ENCODE results near the gene TMOD3.
A peak's percentile ranks its signal among the peaks of the same experiment; 100 is the strongest.
"Not testable (repeated sequence)": the region's sequence is repeated elsewhere in the genome, so short reads cannot be mapped to it uniquely, and the experiment has no call there.

Gene TMOD3

DNA sequence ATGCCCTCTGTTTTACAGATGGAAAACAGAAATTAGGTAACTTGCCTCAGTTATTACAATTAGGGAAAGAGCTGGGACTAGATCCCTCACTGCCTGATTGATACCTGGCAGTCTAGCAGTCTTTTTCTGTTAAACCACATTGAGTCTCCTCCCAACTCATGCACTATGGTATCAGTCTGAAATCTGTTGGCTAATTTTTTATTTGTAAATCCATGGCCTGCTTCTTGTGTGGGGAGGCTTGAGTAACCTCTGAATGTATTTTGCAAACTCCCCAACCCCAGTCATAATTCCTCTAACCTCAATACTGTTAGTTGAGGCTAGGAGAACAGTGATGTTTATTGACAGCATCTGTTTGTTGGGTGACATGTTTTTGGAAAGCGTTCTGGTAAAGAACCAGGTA lies 35.9 kb downstream of the TMOD3 start:
- no peak for DNase-seq

DNA sequence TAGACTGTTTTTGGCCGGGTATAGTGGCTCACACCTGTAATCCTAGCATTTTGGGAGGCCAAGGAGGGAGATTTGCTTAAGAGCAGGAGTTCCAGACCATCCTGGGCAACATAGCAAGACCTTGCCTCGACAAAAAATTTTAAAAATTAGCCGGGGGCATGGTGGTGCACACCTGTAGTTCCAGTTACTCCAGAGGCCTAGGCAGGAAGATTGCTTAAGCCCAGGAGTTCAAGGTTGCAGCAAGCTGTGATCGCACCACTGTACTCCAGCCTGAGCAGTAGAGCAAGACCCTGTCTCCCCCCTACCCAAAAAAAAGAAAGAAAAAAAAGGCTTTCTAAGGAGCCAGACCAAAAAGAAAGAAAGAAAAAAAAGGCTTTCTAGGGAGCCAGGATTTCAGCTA lies 36.7 kb downstream of the TMOD3 start:
- DNase-seq = no peak

DNA sequence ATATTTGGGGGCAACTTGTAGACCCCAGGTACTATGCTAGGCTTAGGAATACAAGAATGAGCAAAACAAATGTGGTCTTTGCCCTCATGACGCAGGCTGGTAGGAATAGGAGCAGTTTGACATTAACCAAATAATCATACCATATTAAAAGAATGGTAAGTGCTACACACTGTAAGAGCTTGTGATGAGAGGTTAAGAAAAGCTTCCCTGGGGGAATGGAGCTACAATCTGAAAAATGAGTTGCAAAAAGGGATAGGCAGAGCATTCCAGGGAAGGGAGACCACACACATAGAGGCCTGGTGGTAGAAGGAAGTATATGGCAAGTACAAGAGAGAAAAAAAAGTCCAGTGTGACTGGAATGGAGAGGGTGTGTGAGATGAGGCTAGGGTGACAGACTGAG lies 37.3 kb downstream of the TMOD3 start:
- no peak for DNase-seq

DNA sequence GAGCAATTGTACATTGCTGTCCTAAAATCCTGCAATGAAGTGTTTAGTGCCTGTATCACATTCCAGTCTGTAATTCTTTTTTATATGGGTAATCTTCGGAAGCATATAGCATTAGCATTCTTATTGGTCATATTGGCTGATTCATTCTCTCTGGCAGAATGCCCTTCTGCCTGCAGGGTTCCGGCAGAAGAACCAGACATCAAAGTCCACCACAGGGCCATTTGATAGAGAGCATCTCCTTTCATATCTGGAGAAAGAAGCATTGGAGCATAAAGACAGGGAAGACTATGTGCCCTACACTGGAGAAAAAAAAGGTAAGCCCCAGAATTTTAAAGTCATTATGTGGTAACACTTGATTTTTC lies 39.6 kb downstream of the TMOD3 start:
- no peak for DNase-seq

DNA sequence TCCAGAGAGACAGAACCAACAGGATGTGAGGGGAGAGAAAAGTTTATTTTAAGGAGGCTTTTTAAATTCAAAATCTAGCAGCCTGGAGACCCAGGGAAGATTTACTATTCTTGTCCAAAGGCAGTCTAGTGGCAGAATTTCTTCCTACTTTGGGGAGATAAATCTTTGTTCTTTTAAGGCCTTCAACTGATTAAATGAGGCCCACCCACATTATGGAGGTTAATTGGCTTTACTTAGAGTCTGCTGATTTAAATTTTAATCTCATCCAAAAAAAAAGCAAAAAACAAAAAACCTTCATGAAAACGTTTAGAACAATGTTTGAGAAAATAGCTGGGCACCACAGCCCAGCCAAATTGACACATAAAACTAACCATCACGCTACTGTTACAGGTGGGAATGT lies 41.3 kb downstream of the TMOD3 start:
- no peak for DNase-seq

DNA sequence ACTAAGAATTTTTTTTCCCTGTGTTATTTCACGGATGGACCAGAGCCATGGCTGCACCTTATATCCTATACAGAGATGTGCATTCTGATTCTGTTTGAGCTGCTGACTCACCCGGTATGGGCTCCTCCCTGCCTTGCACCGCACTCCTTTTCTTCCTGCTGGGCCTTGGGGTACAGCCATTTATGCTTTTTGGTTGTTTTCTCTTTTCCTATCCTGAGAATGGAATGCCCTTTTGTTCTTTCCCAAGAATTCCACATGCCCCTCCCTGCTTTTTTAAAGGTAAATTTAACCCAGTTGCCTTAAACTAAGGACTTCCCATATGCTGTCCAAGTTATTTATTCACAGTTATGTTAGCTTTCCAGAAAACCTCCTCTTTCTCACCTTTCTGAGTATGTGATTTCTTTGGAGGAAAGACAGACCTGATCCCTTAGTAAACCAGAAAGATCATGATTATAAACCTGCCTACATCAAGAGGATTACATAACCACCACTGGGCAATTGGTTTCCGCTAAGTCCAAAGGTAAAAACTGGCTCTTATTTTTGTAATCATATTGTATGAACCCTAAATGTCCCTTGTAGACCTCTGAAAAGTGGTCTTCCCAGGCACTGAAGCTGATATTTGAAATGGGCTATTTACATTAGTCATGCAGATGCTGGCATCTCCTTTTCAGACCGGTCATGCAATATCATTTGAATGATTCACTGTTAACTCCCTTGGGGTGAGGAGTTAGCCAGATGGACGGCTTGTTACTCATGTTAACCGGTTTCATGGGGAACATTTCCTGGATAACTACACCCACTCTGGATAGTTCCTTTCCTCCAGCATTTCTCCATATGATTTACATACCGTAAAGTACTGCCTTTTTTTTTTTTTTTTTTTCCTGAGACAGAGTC lies 45.5 kb downstream of the TMOD3 start:
- no peak for DNase-seq

DNA sequence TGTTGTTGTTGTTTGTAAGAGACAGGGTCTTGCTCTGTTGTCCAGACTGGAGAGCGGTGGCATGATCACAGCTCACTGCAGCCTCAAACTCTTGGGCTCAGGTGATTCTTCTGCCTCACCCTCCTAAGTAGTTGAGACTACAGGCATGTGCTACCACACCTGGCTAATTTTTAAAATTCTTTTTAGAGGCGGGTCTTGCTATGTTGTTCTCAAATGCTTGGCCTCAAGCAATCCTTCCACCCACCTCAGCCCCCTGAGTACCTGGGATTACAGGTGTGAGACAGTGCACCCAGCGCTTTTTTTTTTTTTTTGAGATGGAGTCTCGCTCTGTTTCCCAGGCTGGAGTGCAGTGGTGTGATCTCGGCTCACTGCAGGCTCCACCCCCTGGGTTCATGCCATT lies 46.7 kb downstream of the TMOD3 start:
- no peak for DNase-seq

DNA sequence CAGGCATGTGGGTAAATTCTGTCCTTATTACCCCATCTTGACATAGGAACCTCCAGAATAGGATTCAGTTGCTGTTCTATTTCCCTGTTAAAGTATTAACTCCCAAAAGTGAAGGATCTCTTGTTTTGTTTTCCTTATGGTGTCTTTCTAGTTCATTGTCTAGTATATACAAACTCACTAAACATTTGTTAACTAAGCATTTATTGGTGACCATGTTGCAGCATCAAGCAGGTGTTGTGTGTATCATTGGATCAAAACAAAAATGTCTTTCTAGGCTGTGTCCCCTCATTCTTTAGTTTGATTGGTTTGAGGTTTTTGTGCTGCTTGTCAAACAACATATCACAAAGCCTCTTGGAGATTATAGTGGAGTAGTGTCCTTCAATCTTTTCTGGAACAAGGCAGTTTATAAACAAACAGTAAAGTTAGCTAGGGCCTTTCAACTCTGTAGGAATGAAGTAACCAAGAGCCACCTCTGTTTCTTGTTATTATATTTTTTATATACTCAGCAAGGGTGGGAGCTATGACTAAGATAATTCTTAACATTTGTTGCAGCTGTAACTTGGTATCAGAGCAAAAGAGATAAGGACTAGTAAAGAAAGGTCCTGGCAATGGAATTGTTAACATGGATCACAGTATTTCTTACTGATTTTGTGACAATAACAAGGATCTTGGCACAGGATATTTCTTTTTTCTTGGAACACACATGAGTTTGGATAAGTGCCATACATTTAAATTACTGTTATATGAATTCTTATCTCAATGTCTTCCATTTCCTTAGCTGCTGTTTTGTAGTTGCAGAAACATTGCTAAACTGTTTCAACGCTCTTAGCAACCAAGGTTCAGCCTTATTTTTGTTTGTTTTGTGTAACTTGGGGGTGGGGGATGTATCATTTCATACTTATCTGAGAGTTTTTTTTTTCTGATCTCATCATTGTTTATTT lies 49.3 kb downstream of the TMOD3 start:
- DNase-seq = peak; percentile 29

DNA sequence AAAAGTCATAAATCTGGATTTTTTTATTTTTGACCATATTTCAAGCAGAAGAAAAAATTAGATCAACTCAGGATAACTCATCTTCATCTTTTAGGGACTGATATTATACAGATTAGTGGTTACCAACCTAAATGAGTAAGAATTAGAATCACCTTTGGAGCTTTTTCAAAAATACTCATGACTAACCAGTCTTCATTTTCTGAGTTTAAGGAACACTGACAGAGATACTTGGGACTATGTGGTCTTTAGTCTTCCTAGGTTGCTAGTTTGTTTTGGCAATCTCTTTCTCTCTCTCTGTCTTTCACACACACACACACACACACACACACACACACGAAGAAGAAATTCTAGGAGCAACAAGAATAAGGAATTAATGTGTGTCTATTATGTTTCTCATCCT lies 50.1 kb downstream of the TMOD3 start:
- no peak for DNase-seq

DNA sequence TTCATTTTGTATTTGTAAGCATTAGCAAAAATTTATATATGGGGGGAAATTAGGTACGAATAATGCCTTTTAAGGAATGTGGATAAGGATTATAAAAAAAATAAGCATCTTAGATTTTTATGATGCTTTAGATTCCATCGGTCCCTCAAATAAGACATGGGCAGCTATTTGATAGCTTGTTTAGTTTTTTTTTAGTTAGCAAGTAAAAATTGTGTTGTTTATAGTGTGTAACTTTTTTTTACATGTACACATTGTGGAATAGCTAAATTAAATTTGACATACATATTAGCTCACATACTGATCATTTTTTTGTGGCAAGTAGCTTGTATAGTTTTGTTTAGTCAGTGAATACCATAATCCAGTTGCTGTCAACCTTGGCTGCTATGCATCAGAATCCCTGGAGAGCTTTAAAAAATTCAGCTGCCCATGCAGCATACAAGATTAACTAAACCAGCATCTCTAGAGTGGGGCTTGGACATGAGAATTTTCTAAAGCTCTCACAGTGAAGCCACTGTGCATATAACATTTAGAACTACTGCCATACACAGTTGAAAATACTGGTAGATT lies 53.9 kb downstream of the TMOD3 start:
- DNase-seq = no peak

DNA sequence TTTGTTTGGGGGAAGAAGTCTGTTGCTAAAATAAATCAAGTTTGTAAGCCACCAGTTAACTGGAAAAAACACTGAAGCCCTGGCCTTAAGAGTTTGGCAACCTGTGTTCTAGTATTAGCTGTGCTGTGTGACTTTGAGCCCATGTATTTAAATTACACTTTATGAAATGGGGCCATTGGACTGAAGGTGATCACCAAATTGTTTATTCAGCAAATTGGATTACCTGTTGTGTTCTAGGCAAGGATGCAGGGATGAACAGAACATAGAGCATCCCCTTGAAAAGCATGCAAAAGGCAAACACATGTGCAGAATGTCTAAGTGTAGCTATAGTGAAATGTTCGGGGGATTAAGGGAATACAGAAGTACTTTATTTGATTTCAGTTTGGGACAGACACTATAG lies 54.6 kb downstream of the TMOD3 start:
- DNase-seq = no peak

DNA sequence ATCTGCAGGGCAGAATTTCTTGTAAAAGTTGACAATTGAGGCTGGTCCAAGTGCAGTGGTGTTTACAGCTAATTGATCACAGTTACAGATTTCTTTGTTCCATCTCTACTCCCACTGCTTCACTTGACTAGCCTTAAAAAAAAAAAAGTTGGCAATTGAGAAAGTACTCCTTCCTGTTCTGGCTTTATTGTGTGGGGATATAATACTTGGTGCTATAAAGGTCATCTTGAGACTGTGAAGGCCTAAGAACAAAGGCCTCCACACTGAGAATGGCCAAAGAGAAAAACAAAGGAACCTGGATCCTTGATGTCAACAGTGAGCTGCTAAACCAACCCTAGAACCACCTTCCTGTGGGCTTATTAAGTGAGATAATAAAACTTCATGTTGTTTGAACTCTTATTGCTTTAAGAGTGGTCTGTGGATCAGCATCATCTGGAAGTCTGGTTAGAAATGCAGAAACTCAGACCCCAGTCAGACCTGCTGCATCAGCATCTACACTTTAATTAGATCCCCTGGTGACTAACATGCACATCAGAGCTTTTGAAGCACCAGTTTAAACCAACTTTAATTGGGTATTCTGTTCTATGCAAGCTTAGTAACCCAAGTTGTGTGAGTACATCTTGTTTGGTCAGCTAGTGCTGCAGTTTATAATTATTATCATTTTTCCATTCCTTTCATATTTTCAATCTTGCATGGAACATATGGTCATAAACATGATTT lies 55.2 kb downstream of the TMOD3 start:
- DNase-seq = no peak

DNA sequence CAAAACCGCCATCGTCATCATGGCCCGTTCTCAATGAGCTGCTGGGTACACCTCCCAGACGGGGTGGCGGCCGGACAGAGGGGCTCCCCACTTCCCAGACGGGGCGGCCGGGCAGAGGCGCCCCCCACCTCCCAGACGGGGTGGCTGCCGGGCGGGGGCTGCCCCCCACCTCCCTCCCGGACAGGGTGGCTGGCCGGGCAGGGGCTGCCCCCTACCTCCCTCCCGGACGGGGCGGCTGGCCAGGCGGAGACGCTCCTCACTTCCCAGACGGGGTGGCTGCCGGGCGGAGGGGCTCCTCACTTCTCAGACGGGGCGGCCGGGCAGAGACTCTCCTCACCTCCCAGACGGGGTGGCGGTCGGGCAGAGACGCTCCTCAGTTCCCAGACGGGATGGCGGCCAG lies 56.3 kb downstream of the TMOD3 start:
- not testable (repeated sequence) for DNase-seq

DNA sequence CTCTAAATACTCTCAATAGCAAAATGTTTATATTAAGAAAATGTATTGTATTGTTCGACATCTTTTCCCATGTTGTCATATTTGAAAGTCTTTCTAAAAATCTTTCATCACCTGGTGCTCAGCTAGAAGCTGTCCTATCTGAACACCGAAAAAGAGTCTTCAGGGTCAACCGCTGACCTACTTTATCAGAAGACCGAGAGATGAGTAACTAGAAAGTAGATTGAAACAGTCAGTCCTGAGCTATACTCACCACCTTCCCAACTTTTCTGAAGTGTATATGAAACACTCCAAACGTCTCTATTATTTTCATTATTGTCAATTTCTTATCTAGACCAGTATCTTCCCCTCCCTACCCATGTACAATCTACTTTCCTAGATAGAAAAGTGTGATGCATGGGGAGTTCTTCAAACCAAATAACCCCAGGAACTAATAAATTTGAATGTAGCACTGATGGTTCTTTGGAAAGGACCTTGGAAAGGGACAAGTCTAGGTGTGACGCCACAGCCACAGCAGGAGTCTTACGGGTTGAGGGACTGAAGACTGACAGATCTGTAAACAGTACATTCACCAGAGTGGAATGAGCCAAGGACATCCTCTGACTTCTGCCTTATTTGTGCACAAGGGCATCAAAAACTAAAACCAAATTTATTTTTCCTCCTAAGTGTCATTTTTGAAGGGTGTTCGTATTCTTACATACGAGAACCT lies 58.6 kb downstream of the TMOD3 start:
- no peak for DNase-seq

DNA sequence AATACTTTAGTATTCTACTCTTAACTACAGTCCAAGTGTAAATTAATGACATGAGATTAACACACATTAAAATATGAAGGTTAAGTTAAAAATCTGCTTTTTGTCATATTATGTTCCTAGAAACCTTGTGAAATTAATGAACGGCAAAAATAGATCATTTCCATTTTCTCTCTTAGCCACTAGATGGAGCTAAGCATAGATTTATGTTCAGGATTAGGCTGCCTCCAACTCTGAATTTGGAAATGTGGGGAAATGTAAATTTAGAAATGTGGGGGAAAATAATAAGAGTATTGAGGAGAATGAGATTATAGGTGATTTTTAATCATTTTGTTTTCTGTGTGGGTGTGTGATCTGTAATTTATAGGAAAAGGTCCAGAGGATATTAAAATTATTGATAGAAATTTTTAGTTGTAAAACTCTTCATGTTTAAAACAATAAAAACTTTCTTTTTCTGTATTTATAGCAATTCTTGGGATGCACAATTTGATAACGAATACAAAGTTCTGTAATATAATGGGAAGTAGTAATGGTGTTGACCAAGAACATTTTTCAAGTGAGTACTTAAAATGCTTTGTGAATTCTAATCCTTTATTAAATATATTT lies 59.2 kb downstream of the TMOD3 start:
- DNase-seq = peak; percentile 33

DNA sequence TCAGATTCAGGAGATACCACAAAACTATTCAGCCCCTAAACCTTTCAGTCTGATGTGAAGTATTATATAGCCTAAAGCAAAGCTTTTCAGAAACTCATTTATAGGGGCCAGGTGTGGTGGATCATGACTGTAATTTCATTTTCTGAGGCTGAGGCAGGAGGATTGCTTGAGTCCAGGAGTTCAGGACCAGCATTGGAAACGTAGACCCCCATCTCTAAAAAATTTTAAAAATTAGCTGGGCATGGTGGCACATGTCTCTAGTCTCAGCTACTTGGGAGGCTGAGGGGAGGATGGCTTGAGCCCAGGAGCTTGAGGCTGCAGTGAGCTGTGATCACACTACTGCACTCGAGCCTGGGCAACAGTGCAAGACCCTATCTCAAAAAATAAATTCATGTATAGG lies 60.0 kb downstream of the TMOD3 start:
- DNase-seq = no peak

DNA sequence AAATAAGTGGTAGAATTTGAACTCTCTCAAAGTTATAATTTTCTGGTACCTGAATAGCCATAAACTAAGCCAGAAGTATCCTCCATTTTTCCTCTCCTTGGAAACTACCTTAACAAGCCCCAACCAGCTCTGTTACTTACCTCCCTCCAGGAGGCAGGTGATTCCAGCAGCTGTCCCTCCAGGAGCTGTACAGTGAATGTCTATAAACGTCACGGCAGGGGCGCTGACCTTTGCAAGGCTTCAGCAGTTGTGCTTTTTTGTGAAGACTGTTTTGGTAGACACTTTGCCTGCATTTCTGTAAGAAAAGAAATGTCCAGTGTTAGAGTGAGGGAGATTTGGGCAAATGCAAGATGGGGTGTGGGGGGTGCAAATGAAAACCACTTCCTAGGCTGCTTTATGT lies 75.0 kb downstream of the TMOD3 start:
- DNase-seq = no peak

DNA sequence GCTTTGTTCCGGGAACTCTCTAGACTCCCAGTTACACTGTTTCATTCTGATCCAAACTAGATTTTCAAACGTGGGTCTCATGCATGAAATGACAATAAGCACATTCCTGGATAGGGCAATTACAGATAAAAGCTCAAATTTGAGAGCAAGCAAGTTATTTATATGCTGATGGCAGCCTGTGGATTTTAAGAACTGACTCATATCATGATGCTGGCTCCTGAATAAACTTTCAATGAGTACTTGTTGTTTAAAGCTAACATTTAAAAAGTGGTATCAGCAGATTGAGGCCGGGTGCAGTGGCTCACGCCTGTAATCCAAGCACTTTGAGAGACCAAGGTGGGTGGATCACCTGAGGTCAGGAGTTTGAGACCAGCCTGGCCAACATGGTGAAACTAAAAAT lies 75.5 kb downstream of the TMOD3 start:
- no peak for DNase-seq

DNA sequence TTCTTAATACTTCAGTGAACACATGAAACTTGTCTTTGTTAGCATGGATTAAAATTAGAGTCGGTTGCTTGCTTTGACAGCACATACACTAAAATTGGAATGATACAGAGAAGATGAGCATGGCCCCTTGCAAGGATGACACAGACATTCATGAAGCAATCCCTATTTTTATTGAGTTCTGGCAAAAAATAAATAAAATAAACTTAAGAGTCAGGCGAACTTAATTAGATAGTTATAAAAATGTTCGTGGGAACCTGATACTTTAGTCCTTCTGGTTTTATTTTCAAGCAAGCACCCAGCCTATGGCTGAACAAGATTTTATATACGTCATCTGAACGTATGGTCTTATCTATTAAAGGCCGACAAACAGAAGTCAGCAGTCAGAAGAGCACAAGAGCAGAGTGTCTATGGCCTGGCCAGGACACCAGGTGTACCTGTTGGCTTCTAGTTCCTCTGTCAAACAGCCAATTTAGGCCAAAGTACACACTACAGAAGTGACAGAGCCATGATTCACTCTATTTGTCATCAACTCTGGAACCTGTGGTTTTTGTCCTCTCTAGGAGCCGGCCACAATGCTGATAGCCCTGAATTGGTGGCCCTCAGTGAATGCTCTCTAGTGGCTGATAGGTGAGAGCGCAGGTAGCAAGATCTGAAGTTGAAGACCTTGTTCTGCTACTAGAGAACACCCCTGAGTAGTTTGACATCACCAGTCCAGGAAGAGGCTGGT lies 77.8 kb downstream of the TMOD3 start:
- no peak for DNase-seq

DNA sequence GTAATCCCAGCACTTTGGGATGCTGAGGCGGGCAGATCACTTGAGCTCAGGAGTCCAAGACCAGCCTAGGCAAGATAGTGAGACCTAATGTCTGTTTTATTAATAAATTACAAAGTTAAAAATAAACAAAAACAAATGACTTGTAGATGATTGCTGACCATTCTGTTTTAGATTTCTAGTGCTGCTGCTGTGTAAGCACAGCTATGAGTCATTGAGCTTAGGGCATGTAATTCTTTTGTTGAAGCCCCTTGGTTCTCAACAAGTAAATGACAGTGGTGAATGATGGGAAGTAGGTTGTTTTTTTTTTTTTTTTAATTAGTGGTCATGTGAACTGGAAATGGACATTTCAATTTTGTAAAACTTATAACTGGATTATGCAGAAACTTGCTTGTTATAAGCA lies 78.9 kb downstream of the TMOD3 start:
- no peak for DNase-seq

DNA sequence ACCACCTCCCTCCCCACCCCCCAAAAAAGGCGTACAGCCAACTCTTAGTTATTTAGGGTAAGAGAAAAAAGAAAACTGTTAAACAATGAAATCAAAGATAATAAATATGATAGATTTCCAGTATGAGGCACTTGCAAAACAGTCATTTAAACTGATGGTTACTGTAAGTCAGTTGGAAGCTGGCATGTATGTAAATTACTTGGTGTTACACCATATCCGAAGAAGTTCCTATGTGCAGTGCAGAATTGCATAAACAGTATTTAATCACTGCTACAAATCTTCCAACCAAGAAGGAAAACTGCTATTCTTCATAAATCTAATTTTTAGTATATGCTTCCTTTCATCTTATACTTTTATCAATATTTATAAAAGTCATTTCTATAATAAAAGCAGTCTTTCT lies 80.1 kb downstream of the TMOD3 start:
- no peak for DNase-seq
